Liver (tissue), 3 donors: ENCODE results near the gene LAMC3.

Experiments used
- EGR1 ChIP-seq, 2 donors: IDR thresholded peaks; 2 replicates each; pipeline ENCODE4 v1.6.1; 2016 to 2018; ENCODE audit warnings: antibody characterized with exemption in 2 of 2, low read depth in 2 of 2
- GABPA ChIP-seq, 2 donors: IDR thresholded peaks in 1 of 2; conservative IDR thresholded peaks in 1 of 2; 2 replicates each; pipeline ENCODE4 v1.6.1; 2016; ENCODE audit warnings: antibody characterized with exemption in 2 of 2, mild to moderate bottlenecking in 1 of 2, moderate library complexity in 1 of 2
- NR2F2 ChIP-seq: IDR thresholded peaks from 2 replicates; pipeline ENCODE4 v1.6.1; 2016; ENCODE audit warnings: antibody characterized with exemption
- RXRA ChIP-seq, 2 donors: IDR thresholded peaks; 2 replicates each; pipeline ENCODE4 v1.6.1; 2017 to 2018; ENCODE audit warnings: antibody characterized with exemption in 2 of 2, mild to moderate bottlenecking in 1 of 2
- TAF1 ChIP-seq: conservative IDR thresholded peaks from 2 replicates; pipeline ENCODE4 v1.6.1; 2016; ENCODE audit warnings: antibody characterized with exemption, mild to moderate bottlenecking
- YY1 ChIP-seq: IDR thresholded peaks from 2 replicates; pipeline ENCODE4 v1.6.1; 2016; ENCODE audit warnings: antibody characterized with exemption, mild to moderate bottlenecking
- TF ChIP-seq, protein P1 (sequence below): fragments of 150-350 bp; IDR thresholded peaks from 2 replicates; pipeline ENCODE4 v1.5.1; 2017; ENCODE audit warnings: improper control_type of control experiment, low read depth, low read length; ENCODE audit not compliant: missing input control
- TF ChIP-seq, protein P2 (sequence below): IDR thresholded peaks from 2 replicates; pipeline ENCODE4 v1.6.1; 2016; ENCODE audit warnings: antibody characterized with exemption, mild to moderate bottlenecking
- donor health status: healthy.
- donor health status: healthy.

DNA sequence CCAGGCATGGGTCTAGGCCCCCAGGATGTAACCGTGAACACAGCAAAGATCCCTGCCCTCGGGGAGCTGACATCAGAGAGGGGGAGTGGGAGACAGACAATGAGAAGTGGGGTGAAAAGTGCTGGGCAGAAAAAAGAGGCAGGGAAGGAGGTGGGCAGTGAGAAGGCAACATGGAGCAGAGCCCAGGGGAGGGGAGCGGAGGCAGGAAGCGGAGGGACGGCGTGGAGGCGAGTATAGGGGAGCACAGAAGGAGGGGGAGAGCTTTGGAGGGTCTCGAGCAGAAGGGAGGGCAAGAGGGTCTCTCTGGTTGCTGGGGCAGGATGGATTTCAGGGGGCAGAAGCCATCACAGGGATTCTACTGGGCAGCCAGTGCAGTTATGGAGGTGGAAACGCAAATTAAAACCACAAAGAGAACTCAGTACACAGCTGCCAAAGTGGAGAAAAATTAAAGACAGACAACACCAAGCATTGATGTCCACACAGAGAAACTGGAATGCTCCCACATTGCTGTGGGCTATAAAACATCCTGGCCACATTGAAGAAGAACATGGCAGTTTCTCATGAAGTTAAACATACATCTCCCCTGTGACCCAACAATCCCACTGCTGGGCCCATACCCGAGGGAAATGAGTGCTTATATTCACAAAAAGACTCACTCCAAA, 21.1 kb upstream of the LAMC3 start:
- TF ChIP-seq YY1 = no peak
- TF ChIP-seq, protein P1, sequence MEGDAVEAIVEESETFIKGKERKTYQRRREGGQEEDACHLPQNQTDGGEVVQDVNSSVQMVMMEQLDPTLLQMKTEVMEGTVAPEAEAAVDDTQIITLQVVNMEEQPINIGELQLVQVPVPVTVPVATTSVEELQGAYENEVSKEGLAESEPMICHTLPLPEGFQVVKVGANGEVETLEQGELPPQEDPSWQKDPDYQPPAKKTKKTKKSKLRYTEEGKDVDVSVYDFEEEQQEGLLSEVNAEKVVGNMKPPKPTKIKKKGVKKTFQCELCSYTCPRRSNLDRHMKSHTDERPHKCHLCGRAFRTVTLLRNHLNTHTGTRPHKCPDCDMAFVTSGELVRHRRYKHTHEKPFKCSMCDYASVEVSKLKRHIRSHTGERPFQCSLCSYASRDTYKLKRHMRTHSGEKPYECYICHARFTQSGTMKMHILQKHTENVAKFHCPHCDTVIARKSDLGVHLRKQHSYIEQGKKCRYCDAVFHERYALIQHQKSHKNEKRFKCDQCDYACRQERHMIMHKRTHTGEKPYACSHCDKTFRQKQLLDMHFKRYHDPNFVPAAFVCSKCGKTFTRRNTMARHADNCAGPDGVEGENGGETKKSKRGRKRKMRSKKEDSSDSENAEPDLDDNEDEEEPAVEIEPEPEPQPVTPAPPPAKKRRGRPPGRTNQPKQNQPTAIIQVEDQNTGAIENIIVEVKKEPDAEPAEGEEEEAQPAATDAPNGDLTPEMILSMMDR = no peak
- TF ChIP-seq NR2F2 = no peak
- TF ChIP-seq, protein P2, sequence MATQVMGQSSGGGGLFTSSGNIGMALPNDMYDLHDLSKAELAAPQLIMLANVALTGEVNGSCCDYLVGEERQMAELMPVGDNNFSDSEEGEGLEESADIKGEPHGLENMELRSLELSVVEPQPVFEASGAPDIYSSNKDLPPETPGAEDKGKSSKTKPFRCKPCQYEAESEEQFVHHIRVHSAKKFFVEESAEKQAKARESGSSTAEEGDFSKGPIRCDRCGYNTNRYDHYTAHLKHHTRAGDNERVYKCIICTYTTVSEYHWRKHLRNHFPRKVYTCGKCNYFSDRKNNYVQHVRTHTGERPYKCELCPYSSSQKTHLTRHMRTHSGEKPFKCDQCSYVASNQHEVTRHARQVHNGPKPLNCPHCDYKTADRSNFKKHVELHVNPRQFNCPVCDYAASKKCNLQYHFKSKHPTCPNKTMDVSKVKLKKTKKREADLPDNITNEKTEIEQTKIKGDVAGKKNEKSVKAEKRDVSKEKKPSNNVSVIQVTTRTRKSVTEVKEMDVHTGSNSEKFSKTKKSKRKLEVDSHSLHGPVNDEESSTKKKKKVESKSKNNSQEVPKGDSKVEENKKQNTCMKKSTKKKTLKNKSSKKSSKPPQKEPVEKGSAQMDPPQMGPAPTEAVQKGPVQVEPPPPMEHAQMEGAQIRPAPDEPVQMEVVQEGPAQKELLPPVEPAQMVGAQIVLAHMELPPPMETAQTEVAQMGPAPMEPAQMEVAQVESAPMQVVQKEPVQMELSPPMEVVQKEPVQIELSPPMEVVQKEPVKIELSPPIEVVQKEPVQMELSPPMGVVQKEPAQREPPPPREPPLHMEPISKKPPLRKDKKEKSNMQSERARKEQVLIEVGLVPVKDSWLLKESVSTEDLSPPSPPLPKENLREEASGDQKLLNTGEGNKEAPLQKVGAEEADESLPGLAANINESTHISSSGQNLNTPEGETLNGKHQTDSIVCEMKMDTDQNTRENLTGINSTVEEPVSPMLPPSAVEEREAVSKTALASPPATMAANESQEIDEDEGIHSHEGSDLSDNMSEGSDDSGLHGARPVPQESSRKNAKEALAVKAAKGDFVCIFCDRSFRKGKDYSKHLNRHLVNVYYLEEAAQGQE = no peak
- TF ChIP-seq RXRA (IDR thresholded peaks at IDR 0.05) = no peak
- TF ChIP-seq TAF1 = no peak
- no peak for TF ChIP-seq GABPA (IDR thresholded peaks at IDR 0.05 in 1 of 2, conservative IDR thresholded peaks at IDR 0.05 in 1 of 2)
- TF ChIP-seq EGR1 (IDR thresholded peaks at IDR 0.05; ENCODE audit: low read depth in 2 of 2) = no peak
